COLO668 (cell line): ENCODE measurements around the gene CCDC89.
A peak's percentile ranks its signal among the peaks of the same experiment; 100 is the strongest.
"Not testable (repeated sequence)": the region's sequence is repeated elsewhere in the genome, so short reads cannot be mapped to it uniquely, and the experiment has no call there.

Experiments used
- DNase-seq: peaks from one replicate; lab custom pipeline; 2025; ENCODE audit not compliant: unreplicated experiment; lab: John Stamatoyannopoulos, UW

CCDC89 gene

GRCh38 chr11:85654343-85654742 lies 31.7 kb downstream of the CCDC89 start:
- not testable (repeated sequence) for DNase-seq

DNA sequence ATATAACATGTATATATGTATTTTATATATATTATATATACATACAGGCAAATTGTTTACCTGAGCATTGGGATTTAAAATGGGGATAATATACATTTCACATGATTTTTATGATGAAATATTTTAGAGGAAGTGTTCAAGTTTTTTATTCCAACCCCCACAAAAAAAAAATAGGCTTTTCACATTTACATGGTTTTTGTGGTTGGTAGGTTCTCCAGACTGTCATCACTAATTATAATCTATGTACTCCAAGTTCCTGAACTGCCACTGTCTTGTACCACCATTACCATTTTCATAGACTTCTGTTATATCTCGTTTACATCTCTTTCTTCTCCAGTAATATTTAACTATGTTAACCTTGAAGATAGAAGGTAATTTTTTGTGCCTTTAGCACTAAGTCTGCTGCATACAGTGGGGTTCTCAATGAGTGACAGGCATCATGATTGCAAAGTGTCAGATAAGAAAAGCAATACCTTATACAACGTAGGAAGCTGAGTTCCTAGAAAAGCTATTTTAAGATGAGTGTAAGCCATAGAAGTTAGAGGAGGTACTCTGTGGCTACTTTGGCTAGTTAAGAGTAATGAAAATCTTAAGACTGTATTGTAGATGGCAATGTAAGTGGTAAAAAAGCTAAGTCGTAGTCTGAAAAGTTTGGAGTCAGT lies 33.1 kb downstream of the CCDC89 start:
- DNase-seq: no peak

DNA sequence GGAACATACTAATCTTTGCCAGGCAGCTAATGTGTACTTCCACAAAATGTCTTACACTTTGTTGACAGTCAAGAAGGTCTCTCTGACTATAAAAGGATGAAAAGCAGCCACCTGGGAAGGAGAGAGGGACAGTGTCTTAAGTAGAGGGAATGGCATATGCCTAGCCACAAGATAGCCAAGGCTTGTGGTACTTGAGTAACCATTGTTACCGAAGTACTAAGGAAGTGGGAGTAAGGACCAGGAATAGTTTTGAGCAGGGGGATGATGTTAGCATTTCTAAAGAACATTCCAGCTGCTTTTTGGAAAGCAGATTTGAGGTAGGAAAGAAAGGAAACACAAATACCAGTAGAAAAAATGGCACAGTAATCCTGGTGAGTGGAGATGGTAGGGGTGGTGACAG lies 34.9 kb downstream of the CCDC89 start:
- DNase-seq: no peak

- peak; percentile 90 for DNase-seq
Measured at GRCh38 chr11:85647604-85648299, 38.2 kb downstream of the CCDC89 start, which contains the start of gene TMEM126A. TMEM126A (plus strand) TSS chr11:85647967; CDS start chr11:85650256, 2,289 bp downstream.

GRCh38 chr11:85647078-85647477 lies 38.9 kb downstream of the CCDC89 start:
- DNase-seq: no peak

GRCh38 chr11:85643191-85643614 lies 42.8 kb downstream of the CCDC89 start:
- peak; percentile 7 for DNase-seq

DNA sequence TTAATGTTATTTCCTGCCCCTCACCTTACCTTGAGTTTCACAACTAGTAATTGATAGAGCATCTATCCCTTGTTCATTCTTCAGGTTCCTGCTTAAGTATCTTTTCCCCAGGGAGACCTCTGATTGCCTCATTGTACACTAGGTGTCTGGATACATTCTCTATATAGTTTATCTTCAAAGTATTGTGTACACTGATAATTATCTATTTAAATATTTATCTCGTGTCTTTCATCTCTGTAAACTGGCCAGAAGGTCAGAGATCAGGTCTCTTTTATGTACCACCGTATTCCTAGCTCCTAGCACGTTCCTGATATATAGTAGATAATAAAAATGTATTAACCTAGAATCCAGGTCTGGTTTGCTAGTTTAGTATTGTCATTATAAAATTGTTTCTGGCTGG lies 51.2 kb downstream of the CCDC89 start:
- DNase-seq: no peak
